ENCODE results near the gene CFAP300. TPM values are rescaled to one million over a fixed set of nuclear protein-coding genes. Genes with fewer than 3 reads are reported as not detected.
A peak's percentile ranks its signal among the peaks of the same experiment; 100 is the strongest.

The CFAP300 gene
- total and polyA plus RNA-seq, 2 experiments from 2014 or later, result 1.5 to 2.9 TPM

- DNase-seq (ENCODE audit: low spot score), result peak; percentile 18
- no peak overlapping the region for H3K4me3 ChIP-seq
These were observed 20.3 kb upstream of the CFAP300 start for GRCh38 chr11:102026959-102027358.

GRCh38 chr11:102036757-102037156, 10.5 kb upstream of the CFAP300 start:
- WGBS (ENCODE audit: low lambda C conversion rate, missing lambda C conversion rate), result 100% methylated on average over 1 of the region's 1 CpG
- no peak for TF ChIP-seq EZH2 (IDR thresholded peaks at IDR 0.05; ENCODE audit: borderline replicate concordance)
- TF ChIP-seq CTCF (IDR thresholded peaks at IDR 0.05; ENCODE audit: poor library complexity), result no peak
- TF ChIP-seq EZH2phosphoT487 (IDR thresholded peaks at IDR 0.05; ENCODE audit: low read depth, severe bottlenecking, unreplicated experiment), result no peak
- H3K27ac ChIP-seq, result no peak overlapping the region
- no peaks in the 10 kb centered on the region for H3K27me3 ChIP-seq
- no peaks in the 10 kb centered on the region for H3K79me2 ChIP-seq
- no peak for DNase-seq (ENCODE audit: low spot score)
- no peaks in the 10 kb centered on the region for H3K4me1 ChIP-seq (ENCODE audit: insufficient read depth)
- no peak overlapping the region for H2AFZ ChIP-seq
- H3K36me3 ChIP-seq (replicated peaks; ENCODE audit: insufficient read depth, low read depth), result no peaks in the 10 kb centered on the region
- H4K20me1 ChIP-seq (ENCODE audit: insufficient read depth, poor library complexity, severe bottlenecking), result no peaks in the 10 kb centered on the region
- no peak overlapping the region for H3K4me2 ChIP-seq
- H3K9me3 ChIP-seq (ENCODE audit: low read depth), result no peaks in the 10 kb centered on the region
- no peaks in the 10 kb centered on the region for H3K9me2 ChIP-seq (replicated peaks; ENCODE audit: insufficient read depth)
- no peak overlapping the region for H3K4me3 ChIP-seq

More at GRCh38 chr11:102026959-102027358, 20.3 kb upstream of the CFAP300 start:
- H3K36me3 ChIP-seq (replicated peaks; ENCODE audit: insufficient read depth, low read depth), result no peaks in the 10 kb centered on the region
- peak overlapping the region; percentile 50 for H3K27ac ChIP-seq
- H3K9me3 ChIP-seq (ENCODE audit: low read depth), result no peaks in the 10 kb centered on the region
- TF ChIP-seq EZH2phosphoT487 (IDR thresholded peaks at IDR 0.05; ENCODE audit: low read depth, severe bottlenecking, unreplicated experiment) (no peak), CTCF (IDR thresholded peaks at IDR 0.05; ENCODE audit: poor library complexity) (no peak), EZH2 (IDR thresholded peaks at IDR 0.05; ENCODE audit: borderline replicate concordance) (no peak)
- WGBS (ENCODE audit: low lambda C conversion rate, missing lambda C conversion rate), result 11% methylated on average over 2 of the region's 2 CpGs
- H3K79me2 ChIP-seq, result no peaks in the 10 kb centered on the region
- peak overlapping the region; percentile 60 for H3K4me2 ChIP-seq
- no peaks in the 10 kb centered on the region for H3K27me3 ChIP-seq
- H3K4me1 ChIP-seq (ENCODE audit: insufficient read depth), result peaks cover 20% of the 10 kb centered on the region
- no peaks in the 10 kb centered on the region for H4K20me1 ChIP-seq (ENCODE audit: insufficient read depth, poor library complexity, severe bottlenecking)
- no peaks in the 10 kb centered on the region for H3K9me2 ChIP-seq (replicated peaks; ENCODE audit: insufficient read depth)
- H2AFZ ChIP-seq, result no peak overlapping the region

- no peaks in the 10 kb centered on the region for H3K9me2 ChIP-seq (replicated peaks; ENCODE audit: insufficient read depth)
- H4K20me1 ChIP-seq (ENCODE audit: insufficient read depth, poor library complexity, severe bottlenecking), result no peaks in the 10 kb centered on the region
- H3K4me3 ChIP-seq, result peak overlapping the region; percentile 77
- H3K27me3 ChIP-seq, result no peaks in the 10 kb centered on the region
- 49% methylated on average over 4 of the region's 4 CpGs for WGBS (ENCODE audit: low lambda C conversion rate, missing lambda C conversion rate)
- no peak for DNase-seq (ENCODE audit: low spot score)
- TF ChIP-seq EZH2phosphoT487 (IDR thresholded peaks at IDR 0.05; ENCODE audit: low read depth, severe bottlenecking, unreplicated experiment), result no peak
- no peak for TF ChIP-seq CTCF (IDR thresholded peaks at IDR 0.05; ENCODE audit: poor library complexity)
- no peak for TF ChIP-seq EZH2 (IDR thresholded peaks at IDR 0.05; ENCODE audit: borderline replicate concordance)
- peak overlapping the region; percentile 70 for H3K27ac ChIP-seq
- peaks cover 5% of the 10 kb centered on the region for H3K4me1 ChIP-seq (ENCODE audit: insufficient read depth)
- no peaks in the 10 kb centered on the region for H3K36me3 ChIP-seq (replicated peaks; ENCODE audit: insufficient read depth, low read depth)
- peak overlapping the region; percentile 93 for H3K4me2 ChIP-seq
- peak overlapping the region; percentile 93 for H2AFZ ChIP-seq
- H3K9me3 ChIP-seq (ENCODE audit: low read depth), result no peaks in the 10 kb centered on the region
- H3K79me2 ChIP-seq, result no peaks in the 10 kb centered on the region
These were observed 396 bp upstream of the CFAP300 start for GRCh38 chr11:102046841-102047240.

Data from hepatocyte (in vitro differentiated cells).